Neural cell (in vitro differentiated cells): ENCODE results near the gene DDHD1.

Experiments
- CTCF ChIP-seq: fragments of 450-650 bp; IDR thresholded peaks from 2 replicates; pipeline ENCODE4 v1.5.1; 2014; ENCODE audit warnings: antibody characterized with exemption, mild to moderate bottlenecking, moderate library complexity; ENCODE audit not compliant: poor library complexity, severe bottlenecking
- EZH2 ChIP-seq: fragments of 200-600, 300-800 bp; shearing (Covaris generic), sonication (generic); IDR thresholded peaks from 2 replicates; pipeline ENCODE4 v1.6.1; 2014; ENCODE audit warnings: antibody characterized with exemption, low read length, borderline replicate concordance, mild to moderate bottlenecking; ENCODE audit not compliant: insufficient read depth, poor library complexity, severe bottlenecking
- POLR2AphosphoS5 ChIP-seq: IDR thresholded peaks from 2 replicates; pipeline ENCODE4 v1.6.1; 2012
- RAD21 ChIP-seq: fragments of 450-650 bp; conservative IDR thresholded peaks from 2 replicates; pipeline ENCODE4 v1.6.1; 2014; ENCODE audit warnings: antibody characterized with exemption, mild to moderate bottlenecking, moderate library complexity
- REST ChIP-seq: IDR thresholded peaks from 2 replicates; pipeline ENCODE4 v1.6.1; 2012; ENCODE audit warnings: borderline replicate concordance
- SMC3 ChIP-seq: fragments of 450-650 bp; conservative IDR thresholded peaks from 2 replicates; pipeline ENCODE4 v1.6.1; 2014; ENCODE audit warnings: antibody characterized with exemption, mild to moderate bottlenecking, moderate library complexity; ENCODE audit not compliant: poor library complexity
- TAF1 ChIP-seq: IDR thresholded peaks from 2 replicates; pipeline ENCODE4 v1.6.1; 2012; ENCODE audit warnings: low read depth

GRCh38 chr14:53180272-53181221 is 27.4 kb upstream of the DDHD1 start:
- no peak for TF ChIP-seq CTCF
- TF ChIP-seq RAD21, result no peak
- TF ChIP-seq EZH2, result no peak
- TF ChIP-seq SMC3, result no peak
- no peak for TF ChIP-seq TAF1
- no peak for TF ChIP-seq REST
- TF ChIP-seq POLR2AphosphoS5, result no peak
